BJ (cell line): ENCODE results near the gene TPD52L1. TPM values are rescaled to one million over a fixed set of nuclear protein-coding genes. Genes with fewer than 3 reads are reported as not detected.

Experiments used
- CTCF ChIA-PET: fragments of 350-600 bp; formaldehyde crosslinking; extraction: SDS; loops from one replicate; lab custom pipeline; 2021; ENCODE audit warnings: antibody characterized with exemption, inconsistent platforms; lab: Yijun Ruan, JAX
- POLR2A ChIA-PET: fragments of 300-600 bp; sonication (Branson Sonifier 250); formaldehyde crosslinking; extraction: SDS; loops from one replicate; lab custom pipeline; 2021; ENCODE audit warnings: antibody characterized with exemption; lab: Charles Lee
- DNase-seq: peaks from one replicate; pipeline ENCODE4 v3.0.0-alpha.2; 2011; ENCODE audit warnings: low read depth
- H3K27me3 ChIP-seq: 2 replicates; pipeline ENCODE4 v1.6.0; 2011; ENCODE audit warnings: low read length; ENCODE audit not compliant: control insufficient read depth, insufficient read depth
- H3K36me3 ChIP-seq: 2 replicates; pipeline ENCODE4 v1.5.1; 2011; ENCODE audit warnings: low read length; ENCODE audit not compliant: control insufficient read depth, insufficient read depth
- H3K4me3 ChIP-seq: 2 replicates; pipeline ENCODE4 v1.5.1; 2011; ENCODE audit warnings: low read depth, mild to moderate bottlenecking, control low read depth, low read length
- CTCF ChIP-seq: IDR thresholded peaks from 2 replicates; pipeline ENCODE4 v1.5.1; 2011; ENCODE audit warnings: low read depth, mild to moderate bottlenecking, control low read depth, inconsistent platforms, low read length, moderate library complexity; ENCODE audit not compliant: insufficient read depth
- polyA plus RNA-seq: library from polyadenylated mRNA; depleted of rRNA; stranded (reverse); fragments of >200 nt; gene quantifications from 2 replicates; pipeline ENCODE4 v1.2.3, GENCODE V29; 2011

TPD52L1 gene
- polyA plus RNA-seq, 1 experiment = 163 TPM

- ChIA-PET POLR2A (interaction anchor here (0.7 kb wide), 3 partner anchors 72 to 689 kb away, joined by 3 to 4 read pairs (median 3); no protein-coding TSS in a partner anchor), CTCF (interaction anchor here (1.3 to 2.7 kb wide), 3 partner anchors 10 to 50 kb away, joined by 3 to 8 read pairs (median 3); partner anchors contain the start of gene HDDC2)
- Histone ChIP-seq H3K27me3 (no peaks in the 10 kb centered on the region), H3K4me3 (no peak overlapping the region), H3K36me3 (no peaks in the 10 kb centered on the region)
- no peak for DNase-seq
- TF ChIP-seq CTCF = no peak
Measured at GRCh38 chr6:125251516-125252220, 98.1 kb downstream of the TPD52L1 start.

GRCh38 chr6:125252891-125253290 lies 99.3 kb downstream of the TPD52L1 start:
- DNase-seq = no peak
- no peak overlapping the region for H3K4me3 ChIP-seq
- CTCF ChIA-PET = no interaction called here
- POLR2A ChIA-PET = interaction anchor here (0.6 kb wide), 1 partner anchor 50 kb away, joined by 3 read pairs; no protein-coding TSS in a partner anchor
- H3K27me3 ChIP-seq = no peaks in the 10 kb centered on the region
- no peaks in the 10 kb centered on the region for H3K36me3 ChIP-seq
- TF ChIP-seq CTCF = no peak

GRCh38 chr6:125253881-125254280 lies 100.3 kb downstream of the TPD52L1 start:
- ChIA-PET POLR2A (no interaction called here), CTCF (no interaction called here)
- TF ChIP-seq CTCF = no peak
- Histone ChIP-seq H3K36me3 (no peaks in the 10 kb centered on the region), H3K27me3 (no peaks in the 10 kb centered on the region), H3K4me3 (no peak overlapping the region)
- DNase-seq = no peak

- Histone ChIP-seq H3K36me3 (no peaks in the 10 kb centered on the region), H3K4me3 (no peak overlapping the region), H3K27me3 (no peaks in the 10 kb centered on the region)
- no peak for DNase-seq
- ChIA-PET CTCF (no interaction called here), POLR2A (no interaction called here)
- no peak for TF ChIP-seq CTCF
Measured at GRCh38 chr6:125254321-125254720, 100.7 kb downstream of the TPD52L1 start.

GRCh38 chr6:125255201-125255600 lies 101.6 kb downstream of the TPD52L1 start:
- Histone ChIP-seq H3K4me3 (no peak overlapping the region), H3K27me3 (no peaks in the 10 kb centered on the region), H3K36me3 (no peaks in the 10 kb centered on the region)
- ChIA-PET CTCF (interaction anchor here (0.7 kb wide), 1 partner anchor 10 kb away, joined by 3 read pairs; no protein-coding TSS in a partner anchor), POLR2A (no interaction called here)
- DNase-seq = no peak
- no peak for TF ChIP-seq CTCF
